NT2/D1 (cell line): ENCODE results near the gene SSH2.

Experiments used
- SUZ12 ChIP-seq: IDR thresholded peaks from 2 replicates; pipeline ENCODE4 v1.6.1; 2011; ENCODE audit not compliant: insufficient read length, insufficient read depth; ENCODE audit errors: extremely low read depth
- YY1 ChIP-seq: IDR thresholded peaks from 2 replicates; pipeline ENCODE4 v1.6.1; 2011; ENCODE audit not compliant: insufficient read length, insufficient read depth
- ZNF274 ChIP-seq: IDR thresholded peaks from 2 replicates; pipeline ENCODE4 v1.6.1; 2011; ENCODE audit warnings: mild to moderate bottlenecking, low read depth, low read length

- no peak for TF ChIP-seq ZNF274
- TF ChIP-seq YY1, result no peak
- TF ChIP-seq SUZ12, result no peak
These were observed 201.5 kb downstream of the SSH2 start for GRCh38 chr17:29728490-29728889.
